Activated naive CD4-positive, alpha-beta T cell treated with anti-CD3 and anti-CD28 coated beads, Interleukin-2, amount 50 U/mL, for 16 hours (primary cell): ENCODE measurements around the gene RAD51B.
A peak's percentile ranks its signal among the peaks of the same experiment; 100 is the strongest.

ENCODE experiments used
- DNase-seq: peaks from one replicate; pipeline ENCODE4 v3.0.0-alpha.2; 2020

The RAD51B gene

DNA sequence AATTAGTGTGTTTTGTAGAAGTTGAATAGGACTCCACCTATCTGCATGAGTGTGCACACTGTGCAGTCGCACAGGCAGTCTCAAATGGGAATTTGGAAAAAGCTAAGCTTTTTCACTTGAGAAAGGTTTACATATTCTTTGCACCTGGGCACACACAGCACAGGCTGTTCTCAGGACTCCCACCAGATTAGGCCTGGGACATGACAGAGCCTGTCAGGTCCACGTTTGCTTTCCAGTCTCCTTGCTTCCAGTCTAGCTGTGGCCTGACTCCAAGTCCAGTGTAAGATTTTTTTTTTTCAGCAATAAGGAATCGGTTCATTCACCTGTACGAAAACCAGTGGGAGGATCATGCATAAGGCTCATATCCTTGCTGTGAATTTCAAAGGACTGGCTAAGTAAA is 792.0 kb downstream of the RAD51B start:
- no peak for DNase-seq

DNA sequence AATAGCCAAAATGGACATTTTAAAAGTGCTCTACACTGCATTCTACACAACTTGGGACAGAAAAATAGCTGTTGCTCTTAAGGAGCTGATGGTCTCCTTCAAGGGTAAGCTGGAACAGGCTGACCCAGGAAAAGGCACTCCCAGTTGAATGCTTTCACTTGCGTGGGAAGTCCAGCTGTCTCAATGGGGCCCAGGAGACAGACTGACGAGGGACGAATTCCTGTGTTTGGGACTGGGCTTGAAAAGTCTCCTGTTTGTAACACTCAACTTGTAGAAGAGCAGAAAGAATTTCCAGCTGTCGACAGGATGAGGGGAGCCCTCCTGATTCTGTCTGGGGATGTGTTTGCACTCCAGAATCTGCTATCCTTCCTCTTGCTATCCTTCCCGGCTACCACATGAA is 792.5 kb downstream of the RAD51B start:
- DNase-seq = no peak

DNA sequence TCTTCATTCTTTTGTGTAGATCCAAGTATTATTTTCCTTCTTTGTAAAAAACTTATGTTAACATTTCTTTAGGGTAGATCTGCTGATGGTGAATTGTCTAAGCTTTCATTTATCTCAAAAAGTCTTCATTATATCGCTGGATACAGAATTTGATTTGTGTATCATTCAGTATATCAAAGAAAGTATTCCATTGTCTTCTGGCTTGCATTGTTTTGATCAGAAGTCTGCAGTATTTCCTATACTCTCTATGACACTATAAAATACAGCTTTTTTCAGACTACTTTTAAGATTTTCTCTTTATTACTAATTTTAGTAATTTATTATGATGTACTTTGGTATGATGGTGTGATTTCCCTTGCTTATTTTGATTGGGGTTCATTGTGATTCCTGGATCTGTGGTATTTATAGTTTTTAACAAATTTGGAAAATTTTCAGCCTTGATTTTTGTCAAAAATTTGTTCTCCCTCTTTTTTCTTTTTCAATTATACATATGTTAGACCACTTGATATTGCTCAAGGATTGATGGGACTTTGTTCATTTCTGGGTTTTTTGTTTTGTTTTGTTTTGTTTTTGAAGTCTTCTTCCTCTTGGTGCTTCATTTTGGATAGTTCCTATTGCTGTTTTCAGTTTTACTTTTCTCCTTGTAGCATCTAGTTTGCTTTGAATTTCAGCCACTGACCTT is 796.8 kb downstream of the RAD51B start:
- no peak for DNase-seq

DNA sequence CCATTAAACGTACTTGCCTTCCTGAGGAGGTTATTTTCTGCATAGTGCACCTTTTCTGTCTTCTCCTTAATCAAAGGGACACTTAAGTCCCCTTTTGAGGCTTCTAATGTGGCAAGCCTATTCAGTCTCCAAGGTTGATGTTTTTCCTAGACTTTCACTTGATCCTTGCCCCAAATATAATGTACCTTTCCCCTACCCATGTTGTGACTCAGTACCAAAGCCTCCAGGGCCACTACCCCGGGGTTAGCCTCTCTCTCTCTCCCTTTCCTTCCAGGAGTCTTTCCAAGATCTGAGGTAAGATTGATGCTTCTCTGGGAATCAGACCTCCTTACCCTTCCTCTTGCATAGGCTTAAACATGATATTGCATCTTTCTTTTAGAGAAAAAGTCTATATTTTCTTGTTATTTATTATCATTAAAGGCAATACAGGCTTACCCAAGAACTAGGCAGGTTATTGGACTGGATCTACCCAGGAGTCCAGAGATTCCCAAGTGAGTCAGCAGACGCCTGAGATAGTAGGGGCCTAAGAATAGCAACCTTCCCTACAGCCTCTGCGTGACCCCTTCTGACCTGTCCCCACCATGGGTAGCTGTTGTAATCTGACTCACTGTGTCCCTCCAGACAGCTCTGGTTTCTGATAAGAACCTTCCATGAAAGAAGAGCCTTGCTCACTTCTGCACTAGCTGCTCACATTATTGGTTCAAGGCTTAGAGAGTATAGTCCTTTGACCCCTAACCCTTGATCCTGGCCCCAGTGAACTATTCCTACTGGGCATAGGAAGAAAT is 800.4 kb downstream of the RAD51B start:
- no peak for DNase-seq

DNA sequence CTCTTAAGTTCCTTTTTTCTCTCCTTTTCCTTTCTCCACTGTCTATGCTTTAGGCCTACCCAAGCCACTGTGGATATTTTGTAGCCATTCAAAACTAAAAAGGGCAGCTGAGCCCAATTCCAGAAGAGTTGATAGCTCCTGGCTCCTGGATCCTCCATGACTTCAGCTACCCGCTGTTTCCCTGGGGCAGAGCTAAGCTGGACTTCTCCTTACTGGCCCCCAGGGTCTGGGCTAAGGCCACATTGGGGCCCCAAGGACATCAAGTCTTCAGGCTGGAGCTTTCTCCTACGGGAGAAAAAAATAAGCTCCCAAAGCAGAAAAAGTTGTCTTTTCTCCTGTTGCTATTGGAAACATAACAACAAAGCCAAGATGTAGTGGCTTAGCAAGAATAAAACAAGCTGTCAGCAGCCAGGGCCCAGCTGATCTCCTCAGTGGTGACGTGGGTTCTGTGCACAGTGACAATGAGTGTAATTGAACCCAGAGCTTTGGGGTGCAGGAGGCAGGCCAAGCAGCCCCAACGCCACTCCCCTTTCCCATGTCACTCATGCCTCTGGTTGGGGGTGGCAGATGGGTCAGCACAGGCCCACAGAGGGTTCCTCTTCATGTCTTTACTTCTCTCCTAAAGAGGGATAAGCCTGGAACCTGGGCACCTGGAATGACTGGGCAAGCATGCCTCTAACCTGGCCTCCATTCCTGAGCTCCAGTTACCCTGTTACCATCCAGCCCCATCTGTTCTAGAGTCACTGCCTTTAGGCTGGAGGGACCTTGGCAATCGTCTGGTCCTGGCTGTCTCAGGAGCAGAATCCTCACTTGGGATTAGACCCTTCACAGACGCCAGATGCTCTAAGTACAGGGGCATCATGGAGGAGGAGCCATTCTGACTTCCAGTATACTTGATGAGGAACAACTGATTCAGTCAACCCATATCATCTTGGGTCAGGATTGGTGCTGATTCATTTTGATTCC is 802.1 kb downstream of the RAD51B start:
- no peak for DNase-seq

DNA sequence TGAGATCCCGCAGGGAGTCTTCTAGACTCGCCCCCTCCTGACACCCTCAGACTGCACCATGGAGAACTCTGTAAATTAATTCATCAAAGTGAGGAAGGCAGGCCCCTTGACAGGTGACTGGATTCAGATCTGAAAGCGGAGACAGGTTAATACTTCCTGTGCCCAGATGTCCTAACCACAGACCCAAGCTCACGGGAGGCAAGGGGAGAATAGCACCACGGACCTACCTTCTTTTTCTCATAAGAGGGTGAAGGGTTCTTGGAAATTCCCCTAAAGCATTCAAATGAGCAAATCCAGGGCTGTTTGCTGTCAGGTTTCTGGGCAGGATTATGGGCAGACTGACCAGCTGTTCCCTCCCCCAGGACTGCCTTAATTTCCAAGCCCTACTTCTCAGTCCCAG is 803.3 kb downstream of the RAD51B start:
- DNase-seq = no peak

DNA sequence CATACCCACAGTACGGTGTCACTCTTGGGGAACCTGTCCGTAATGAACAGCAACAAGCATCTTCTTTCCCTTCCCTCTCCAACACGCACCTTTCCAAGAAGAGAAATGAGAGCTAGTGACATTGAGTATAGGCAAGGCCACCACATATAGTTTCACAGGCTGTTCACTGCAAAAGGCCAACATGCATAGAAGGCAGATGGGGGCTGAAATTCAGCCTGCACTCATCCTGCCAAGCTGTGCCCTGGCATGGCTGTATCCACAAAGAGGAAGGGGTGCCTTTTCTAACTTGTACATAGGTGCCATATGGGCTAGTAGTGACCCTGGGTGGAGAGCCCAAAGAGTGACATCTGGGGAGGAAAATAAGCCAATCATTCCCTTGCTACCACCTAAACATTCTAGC is 803.7 kb downstream of the RAD51B start:
- no peak for DNase-seq

DNA sequence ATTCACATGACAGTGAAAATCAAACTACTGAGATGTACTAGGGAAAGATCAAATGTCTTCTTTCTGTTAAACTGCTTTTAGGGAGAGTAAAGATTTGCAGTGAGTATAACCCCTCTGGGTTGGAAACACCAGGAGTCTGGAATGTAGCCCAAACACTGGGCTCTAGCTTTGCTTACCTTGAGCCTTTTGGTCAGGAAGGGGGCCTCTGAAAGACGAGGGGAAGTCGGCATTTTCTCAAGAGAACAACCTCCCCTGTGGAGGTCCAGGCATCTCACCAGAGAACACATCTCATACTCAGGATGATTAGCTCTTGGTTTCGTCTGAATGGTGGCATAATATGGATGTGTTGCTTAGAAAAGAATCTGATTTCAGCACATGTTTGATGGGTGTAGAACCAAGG is 804.2 kb downstream of the RAD51B start:
- no peak for DNase-seq

DNA sequence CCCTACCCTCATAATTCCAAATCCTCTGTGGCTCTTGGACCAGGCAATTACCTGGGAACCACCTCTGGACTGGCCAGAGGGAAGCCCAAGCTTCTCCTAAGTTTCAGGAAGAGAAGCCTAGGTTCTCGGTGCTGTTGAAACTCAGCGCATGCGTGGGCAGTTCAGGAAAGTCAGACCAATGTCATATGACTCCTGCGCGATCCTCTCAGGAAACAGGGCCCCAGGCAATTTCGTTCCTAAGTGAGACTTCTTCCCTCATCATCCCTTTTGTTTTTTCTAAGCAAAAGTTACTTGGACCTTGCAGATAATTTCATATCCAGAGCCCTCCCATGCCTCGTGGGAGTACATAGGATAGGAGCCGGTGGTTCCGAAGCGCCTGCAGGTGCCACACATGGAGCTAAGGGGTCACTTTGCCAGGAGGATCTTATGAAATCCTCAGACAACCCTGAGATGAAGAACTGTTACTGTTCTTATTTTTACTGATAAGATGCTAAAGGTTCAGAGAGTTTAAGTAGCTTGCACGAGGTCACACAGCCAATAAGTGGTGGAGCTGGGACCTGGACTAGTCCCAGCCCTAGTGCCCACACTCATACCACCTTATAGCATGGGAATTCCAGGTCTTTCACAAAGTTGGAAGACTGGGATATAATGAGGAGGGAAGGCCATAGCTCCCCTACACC is 805.1 kb downstream of the RAD51B start:
- DNase-seq = no peak

DNA sequence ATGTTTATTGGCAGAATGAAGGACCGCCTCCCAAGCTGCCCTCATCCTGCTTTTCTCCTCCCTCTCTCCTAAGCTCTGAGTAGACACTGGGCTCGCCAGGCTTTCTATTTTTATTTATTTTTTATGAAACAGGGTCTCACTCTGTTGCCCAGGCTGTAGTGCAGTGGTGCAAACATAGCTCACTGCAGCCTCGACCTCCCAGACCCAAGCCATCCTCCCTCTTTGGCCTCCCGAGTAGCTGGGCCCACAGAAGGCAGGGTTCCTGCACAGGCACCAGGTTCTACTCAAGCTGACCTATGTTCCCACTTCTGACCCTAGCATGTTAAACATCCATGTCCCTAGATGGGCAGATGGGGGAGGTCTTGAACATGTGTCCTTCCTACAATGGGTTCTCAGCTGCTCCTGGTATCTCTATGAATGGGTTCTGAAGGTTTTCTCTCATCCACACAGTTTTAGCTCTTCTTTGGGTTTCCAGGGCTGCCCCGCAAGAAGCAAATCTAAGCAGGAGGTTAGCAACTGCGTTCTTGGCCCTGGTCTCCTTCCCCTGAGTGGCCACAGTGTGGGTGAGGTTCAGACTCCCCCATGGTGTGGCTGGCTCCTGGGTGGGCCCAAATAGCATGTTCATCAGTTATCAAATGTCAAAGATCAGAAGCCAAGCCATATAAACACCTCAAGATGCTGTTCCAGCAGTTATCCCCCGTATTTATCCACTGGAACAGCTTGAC is 805.9 kb downstream of the RAD51B start:
- no peak for DNase-seq

DNA sequence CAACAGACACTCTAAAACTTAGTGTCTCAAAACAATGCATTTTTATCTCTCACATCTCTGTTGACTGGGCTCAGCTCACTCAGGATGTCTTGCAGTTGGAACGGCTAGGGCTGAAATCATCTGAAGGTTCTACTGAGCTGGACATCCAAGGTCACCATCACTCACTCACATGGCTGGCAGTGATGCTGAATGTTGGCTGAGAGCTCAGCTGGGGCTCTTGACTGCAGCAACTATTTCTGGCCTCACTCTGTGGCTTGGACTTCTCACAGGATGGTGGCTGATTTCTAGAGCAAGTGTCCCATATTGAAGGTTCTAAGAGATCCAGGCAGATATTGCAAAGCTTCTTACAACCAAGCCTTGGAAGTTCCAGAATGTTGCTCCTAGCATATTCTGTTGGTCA is 806.8 kb downstream of the RAD51B start:
- no peak for DNase-seq

DNA sequence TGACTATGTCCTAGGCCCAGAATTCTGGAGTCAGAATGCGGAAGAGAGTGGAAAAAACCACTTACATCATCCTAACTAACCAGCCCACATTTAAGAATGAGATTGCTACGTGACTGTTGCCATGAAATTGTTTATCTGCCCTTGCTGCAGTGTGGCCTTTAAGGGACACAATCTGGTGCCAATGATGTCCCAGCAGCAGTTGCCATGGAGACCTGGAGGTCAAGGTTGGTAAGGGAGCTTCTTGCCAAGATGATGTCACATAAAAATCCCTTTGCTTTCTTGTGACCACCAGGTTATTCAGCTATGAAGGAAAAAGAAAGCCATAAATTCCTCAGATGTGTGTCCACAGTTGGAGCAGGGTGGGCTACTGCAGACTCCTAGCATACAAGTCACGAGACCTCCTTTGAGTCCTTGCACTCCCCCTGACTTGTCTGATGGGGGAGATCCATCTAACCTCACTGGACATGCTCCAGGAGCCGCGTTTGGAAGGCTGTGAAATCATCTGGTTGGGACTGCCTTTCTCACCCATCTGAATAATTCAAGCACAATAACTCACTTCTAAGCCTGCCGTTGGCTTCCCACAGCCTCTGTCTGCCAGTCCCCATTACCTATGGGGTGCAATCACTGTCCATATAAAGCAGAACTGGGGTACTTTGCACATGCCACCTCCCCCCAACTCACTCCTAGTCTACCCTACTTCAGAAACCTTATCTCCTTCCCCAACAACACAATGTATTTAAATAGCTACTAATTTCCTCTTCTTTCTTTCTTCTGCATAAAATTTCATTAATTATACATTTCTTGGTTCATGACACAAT is 807.7 kb downstream of the RAD51B start:
- DNase-seq = no peak

DNA sequence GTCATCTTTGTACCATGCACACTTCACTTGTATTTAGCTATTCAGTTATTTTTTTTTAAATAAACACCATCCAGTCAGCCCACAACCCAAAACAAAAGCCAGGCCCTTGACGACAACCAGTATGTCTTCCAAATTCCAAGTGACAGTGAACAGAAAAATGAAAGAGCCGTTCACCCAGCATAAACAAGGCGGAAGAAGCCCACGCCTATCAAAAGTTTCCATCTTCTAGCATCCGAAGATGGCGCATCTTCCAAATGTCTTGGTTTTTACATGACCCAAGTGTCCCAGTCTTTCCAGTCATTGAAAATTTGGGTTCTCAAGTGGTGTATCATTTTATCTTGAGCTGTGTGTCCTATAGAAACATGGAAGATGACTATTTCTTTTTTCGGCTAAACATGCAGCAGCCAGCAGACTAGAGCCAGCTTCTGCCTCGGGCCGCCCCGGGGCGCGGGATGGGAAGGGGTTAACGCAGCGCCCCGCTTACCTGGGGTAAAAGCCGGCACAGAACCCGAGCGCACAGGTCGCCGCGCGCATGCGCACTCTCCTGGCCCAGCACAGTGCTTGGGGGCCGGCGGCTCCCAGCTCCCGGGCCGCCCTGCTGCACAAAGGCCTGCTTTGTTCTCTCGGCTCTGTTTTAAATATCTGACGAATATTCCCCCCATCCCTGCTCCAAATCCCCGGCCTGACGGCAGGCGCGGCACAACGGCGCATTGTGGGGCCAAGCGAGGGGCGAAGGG is 808.5 kb downstream of the RAD51B start:
- DNase-seq = peak; percentile 66

DNA sequence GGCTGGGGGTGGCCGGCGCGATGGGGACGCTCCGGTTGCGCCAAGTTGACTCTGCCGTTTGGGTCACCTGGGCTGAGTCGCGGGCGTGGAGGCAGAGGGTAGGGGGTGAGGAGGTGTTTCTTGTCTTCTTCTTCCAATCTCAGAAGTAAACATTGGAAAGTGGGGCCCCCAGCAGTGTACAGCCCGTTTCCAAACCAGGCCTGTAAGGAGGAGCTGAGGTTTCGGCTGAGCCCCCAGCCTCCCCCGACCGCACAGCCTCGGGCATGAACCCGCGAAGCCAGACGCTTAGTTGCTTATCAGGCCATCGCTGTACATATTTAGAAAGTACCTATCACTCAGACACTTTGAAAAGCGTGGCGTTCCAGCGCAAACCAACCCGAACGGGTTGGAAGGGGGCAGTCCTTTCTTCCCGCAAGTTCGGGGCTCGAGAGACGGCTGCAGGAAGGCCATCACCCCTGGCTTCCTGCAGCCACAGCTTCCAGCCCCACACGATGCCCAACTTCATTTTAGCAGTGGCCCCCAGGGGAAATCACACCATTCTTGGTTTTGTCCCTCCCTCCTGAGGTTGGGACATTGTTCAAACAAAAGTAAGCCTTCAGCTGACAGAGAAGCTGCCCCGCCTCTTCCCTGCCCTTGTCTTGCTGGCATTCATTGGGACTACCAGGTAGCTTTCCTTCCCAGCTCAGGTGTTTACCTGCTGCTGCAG is 809.2 kb downstream of the RAD51B start:
- peak; percentile 18 for DNase-seq

DNA sequence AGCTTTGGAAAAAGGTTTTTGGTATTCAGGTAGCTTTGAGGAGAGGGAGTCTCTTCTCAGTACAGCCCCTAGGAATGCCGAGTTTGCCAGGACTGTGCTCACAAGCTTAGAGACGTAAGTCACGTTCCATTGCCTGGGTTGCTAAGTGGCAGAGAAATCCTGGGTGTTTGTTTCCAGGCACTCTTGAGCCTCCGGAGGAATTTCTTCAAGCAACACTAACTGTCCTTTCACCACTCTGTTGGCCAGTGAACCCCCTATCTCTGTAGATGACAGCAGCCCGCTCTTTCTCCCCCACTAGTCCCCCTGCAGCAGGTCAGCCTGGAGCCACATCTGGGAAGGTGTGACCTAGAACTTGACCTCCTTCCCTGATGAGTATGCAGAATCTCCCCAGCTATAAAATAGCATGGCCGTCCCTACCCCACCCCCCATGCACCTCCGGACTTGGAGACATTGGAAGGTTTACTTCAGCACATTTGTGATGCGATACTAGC is 810.5 kb downstream of the RAD51B start:
- no peak for DNase-seq

DNA sequence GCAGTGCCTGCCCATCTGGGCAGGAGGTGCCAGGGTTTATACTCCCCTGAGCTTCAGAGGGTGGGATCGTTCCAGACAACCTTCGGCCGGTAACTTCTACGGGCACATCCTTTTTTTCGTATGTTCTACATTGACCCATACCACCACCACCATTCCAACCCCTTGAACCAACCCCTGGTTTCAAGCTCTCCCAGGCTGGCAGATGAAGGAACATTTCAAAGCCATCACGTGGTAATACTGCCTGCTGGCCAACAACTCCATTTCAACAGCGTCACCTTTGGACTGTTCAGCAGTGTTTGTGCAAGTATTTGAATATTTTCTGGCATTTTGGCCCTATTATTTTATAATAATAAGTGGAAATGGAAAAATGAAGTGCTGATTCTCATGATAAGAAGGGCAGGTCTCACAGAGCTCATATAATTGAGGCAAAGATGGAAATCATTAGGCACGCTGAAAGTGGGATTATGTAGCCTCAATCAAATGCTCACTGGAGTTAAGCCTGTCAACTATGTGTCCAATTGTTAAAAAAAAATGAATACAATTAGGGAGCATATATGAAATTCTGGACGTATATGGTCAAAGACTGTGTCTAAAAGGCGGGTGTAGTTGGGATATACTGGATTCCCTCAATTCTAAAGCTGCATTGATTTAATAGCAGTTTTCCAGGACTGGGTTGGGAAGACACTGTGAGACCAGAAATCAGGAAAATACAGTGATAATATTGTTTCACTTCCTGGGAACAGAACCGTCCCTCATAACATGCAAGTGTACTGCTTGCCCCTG is 811.2 kb downstream of the RAD51B start:
- no peak for DNase-seq

DNA sequence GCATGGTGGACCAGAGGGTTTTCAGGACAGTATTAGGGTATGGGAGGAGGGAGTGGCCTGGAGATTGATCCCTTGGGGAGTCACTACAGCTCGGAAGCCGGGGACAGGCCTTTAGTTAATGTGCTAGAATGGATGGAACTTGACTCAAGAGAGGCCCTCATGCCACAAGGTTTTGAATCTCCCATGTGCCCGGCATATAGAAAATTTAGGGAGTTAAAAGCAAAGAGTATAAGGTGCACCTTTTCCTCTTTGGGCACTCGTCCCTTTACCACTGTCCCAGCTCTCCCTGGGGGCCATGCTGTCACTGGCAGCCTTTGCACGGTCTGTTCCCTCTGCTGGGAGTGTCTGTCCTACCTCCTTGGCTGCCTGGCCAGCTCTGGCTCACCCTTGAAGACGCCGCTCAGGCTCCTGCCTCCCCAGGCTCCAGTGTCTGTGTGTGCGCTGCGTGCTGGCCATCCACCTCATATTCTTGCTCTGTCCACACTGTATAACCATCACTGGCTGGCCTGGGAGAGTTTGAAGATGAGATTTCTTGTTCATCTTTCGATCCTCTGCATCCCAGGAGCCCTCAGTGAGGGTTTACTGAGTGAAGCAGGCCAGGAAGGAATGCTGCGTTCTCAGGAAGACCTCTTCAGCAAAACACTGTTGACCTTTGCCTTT is 811.9 kb downstream of the RAD51B start:
- DNase-seq = no peak
